ENCODE results near the gene SLC35G6. TPM values are rescaled to one million over a fixed set of nuclear protein-coding genes. Genes with fewer than 3 reads are reported as not detected.

SLC35G6 gene
- total RNA-seq, 1 experiment from 2014 or later, result 0.26 TPM

DNA sequence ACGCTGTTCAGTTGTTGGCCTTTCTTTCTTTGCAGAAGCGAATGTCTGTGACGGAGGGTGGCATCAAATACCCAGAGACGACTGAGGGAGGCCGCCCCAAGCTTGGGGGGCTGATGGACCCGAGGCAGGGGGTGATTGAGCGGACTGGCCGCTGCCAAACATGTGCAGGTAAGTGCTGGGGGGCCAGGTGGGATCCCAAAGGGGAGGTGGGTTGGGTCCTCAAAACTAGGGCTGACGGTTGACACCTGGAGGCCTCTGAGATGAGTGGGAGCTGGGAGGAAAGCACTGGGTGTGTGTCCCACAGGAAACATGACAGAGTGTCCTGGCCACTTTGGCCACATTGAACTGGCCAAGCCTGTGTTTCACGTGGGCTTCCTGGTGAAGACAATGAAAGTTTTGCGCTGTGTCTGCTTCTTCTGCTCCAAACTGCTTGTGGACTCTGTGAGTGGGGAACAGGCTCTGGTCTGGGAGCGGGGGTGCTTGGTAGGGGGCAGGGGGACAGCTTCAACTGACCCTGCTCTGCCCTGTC, 14.7 kb downstream of the SLC35G6 start (continued):
- TF ChIP-seq, protein P1, sequence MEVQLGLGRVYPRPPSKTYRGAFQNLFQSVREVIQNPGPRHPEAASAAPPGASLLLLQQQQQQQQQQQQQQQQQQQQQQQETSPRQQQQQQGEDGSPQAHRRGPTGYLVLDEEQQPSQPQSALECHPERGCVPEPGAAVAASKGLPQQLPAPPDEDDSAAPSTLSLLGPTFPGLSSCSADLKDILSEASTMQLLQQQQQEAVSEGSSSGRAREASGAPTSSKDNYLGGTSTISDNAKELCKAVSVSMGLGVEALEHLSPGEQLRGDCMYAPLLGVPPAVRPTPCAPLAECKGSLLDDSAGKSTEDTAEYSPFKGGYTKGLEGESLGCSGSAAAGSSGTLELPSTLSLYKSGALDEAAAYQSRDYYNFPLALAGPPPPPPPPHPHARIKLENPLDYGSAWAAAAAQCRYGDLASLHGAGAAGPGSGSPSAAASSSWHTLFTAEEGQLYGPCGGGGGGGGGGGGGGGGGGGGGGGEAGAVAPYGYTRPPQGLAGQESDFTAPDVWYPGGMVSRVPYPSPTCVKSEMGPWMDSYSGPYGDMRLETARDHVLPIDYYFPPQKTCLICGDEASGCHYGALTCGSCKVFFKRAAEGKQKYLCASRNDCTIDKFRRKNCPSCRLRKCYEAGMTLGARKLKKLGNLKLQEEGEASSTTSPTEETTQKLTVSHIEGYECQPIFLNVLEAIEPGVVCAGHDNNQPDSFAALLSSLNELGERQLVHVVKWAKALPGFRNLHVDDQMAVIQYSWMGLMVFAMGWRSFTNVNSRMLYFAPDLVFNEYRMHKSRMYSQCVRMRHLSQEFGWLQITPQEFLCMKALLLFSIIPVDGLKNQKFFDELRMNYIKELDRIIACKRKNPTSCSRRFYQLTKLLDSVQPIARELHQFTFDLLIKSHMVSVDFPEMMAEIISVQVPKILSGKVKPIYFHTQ (CRISPR knock-in tag; IDR thresholded peaks at IDR 0.05), result no peak
- TF ChIP-seq NR3C1 (CRISPR knock-in tag; conservative IDR thresholded peaks at IDR 0.05; ENCODE audit: low read depth), result no peak
- TF ChIP-seq, protein P2, sequence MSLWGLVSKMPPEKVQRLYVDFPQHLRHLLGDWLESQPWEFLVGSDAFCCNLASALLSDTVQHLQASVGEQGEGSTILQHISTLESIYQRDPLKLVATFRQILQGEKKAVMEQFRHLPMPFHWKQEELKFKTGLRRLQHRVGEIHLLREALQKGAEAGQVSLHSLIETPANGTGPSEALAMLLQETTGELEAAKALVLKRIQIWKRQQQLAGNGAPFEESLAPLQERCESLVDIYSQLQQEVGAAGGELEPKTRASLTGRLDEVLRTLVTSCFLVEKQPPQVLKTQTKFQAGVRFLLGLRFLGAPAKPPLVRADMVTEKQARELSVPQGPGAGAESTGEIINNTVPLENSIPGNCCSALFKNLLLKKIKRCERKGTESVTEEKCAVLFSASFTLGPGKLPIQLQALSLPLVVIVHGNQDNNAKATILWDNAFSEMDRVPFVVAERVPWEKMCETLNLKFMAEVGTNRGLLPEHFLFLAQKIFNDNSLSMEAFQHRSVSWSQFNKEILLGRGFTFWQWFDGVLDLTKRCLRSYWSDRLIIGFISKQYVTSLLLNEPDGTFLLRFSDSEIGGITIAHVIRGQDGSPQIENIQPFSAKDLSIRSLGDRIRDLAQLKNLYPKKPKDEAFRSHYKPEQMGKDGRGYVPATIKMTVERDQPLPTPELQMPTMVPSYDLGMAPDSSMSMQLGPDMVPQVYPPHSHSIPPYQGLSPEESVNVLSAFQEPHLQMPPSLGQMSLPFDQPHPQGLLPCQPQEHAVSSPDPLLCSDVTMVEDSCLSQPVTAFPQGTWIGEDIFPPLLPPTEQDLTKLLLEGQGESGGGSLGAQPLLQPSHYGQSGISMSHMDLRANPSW (CRISPR knock-in tag; conservative IDR thresholded peaks at IDR 0.05; ENCODE audit: low read depth), result no peak

DNA sequence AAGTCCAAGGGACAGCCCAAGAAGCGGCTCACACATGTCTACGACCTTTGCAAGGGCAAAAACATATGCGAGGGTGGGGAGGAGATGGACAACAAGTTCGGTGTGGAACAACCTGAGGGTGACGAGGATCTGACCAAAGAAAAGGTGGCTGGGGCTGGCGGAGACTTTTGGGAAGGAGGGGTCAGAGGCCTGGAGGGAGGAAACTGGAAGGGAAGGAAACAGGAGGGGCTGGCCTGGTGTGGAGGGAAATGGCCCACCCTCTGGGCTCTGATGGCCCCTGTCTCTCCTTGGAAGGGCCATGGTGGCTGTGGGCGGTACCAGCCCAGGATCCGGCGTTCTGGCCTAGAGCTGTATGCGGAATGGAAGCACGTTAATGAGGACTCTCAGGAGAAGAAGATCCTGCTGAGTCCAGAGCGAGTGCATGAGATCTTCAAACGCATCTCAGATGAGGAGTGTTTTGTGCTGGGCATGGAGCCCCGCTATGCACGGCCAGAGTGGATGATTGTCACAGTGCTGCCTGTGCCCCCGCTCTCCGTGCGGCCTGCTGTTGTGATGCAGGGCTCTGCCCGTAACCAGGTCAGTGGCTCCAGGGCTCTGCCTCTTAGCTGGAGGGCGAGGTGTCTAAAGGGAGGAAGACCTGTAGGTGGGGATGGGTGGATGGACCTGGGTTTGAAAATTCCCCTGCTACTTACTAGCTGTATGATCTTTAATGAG, 15.4 kb downstream of the SLC35G6 start:
- H3K9me3 Mint-ChIP-seq, result no peaks in the 10 kb centered on the region
- peaks cover 76% of the 10 kb centered on the region for H3K36me3 Mint-ChIP-seq
- no peaks in the 10 kb centered on the region for H3K27me3 Mint-ChIP-seq (ENCODE audit: low read depth)
- DNase-seq (ENCODE audit: low spot score) (no peak), ATAC-seq (no peak)
- TF ChIP-seq ZBTB21 (CRISPR knock-in tag; IDR thresholded peaks at IDR 0.05; ENCODE audit: borderline replicate concordance) (no peak), IRF2 (CRISPR knock-in tag; IDR thresholded peaks at IDR 0.05; ENCODE audit: borderline replicate concordance, low read depth) (no peak), ELF4 (CRISPR knock-in tag; IDR thresholded peaks at IDR 0.05; ENCODE audit: low read depth) (no peak), CBFB (CRISPR knock-in tag; IDR thresholded peaks at IDR 0.05; ENCODE audit: low read depth) (no peak)
- TF ChIP-seq, protein P3, sequence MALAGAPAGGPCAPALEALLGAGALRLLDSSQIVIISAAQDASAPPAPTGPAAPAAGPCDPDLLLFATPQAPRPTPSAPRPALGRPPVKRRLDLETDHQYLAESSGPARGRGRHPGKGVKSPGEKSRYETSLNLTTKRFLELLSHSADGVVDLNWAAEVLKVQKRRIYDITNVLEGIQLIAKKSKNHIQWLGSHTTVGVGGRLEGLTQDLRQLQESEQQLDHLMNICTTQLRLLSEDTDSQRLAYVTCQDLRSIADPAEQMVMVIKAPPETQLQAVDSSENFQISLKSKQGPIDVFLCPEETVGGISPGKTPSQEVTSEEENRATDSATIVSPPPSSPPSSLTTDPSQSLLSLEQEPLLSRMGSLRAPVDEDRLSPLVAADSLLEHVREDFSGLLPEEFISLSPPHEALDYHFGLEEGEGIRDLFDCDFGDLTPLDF (CRISPR knock-in tag; IDR thresholded peaks at IDR 0.05), result no peak
- TF ChIP-seq, protein P4, sequence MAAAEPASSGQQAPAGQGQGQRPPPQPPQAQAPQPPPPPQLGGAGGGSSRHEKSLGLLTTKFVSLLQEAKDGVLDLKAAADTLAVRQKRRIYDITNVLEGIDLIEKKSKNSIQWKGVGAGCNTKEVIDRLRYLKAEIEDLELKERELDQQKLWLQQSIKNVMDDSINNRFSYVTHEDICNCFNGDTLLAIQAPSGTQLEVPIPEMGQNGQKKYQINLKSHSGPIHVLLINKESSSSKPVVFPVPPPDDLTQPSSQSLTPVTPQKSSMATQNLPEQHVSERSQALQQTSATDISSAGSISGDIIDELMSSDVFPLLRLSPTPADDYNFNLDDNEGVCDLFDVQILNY (CRISPR knock-in tag; IDR thresholded peaks at IDR 0.05), result no peak
- TF ChIP-seq, protein P5, sequence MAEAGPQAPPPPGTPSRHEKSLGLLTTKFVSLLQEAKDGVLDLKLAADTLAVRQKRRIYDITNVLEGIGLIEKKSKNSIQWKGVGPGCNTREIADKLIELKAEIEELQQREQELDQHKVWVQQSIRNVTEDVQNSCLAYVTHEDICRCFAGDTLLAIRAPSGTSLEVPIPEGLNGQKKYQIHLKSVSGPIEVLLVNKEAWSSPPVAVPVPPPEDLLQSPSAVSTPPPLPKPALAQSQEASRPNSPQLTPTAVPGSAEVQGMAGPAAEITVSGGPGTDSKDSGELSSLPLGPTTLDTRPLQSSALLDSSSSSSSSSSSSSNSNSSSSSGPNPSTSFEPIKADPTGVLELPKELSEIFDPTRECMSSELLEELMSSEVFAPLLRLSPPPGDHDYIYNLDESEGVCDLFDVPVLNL (CRISPR knock-in tag; IDR thresholded peaks at IDR 0.05; ENCODE audit: borderline replicate concordance, low read depth), result no peak
- TF ChIP-seq, protein P6, sequence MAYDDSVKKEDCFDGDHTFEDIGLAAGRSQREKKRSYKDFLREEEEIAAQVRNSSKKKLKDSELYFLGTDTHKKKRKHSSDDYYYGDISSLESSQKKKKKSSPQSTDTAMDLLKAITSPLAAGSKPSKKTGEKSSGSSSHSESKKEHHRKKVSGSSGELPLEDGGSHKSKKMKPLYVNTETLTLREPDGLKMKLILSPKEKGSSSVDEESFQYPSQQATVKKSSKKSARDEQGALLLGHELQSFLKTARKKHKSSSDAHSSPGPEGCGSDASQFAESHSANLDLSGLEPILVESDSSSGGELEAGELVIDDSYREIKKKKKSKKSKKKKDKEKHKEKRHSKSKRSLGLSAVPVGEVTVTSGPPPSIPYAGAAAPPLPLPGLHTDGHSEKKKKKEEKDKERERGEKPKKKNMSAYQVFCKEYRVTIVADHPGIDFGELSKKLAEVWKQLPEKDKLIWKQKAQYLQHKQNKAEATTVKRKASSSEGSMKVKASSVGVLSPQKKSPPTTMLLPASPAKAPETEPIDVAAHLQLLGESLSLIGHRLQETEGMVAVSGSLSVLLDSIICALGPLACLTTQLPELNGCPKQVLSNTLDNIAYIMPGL (CRISPR knock-in tag; IDR thresholded peaks at IDR 0.05), result no peak
- TF ChIP-seq, protein P7, sequence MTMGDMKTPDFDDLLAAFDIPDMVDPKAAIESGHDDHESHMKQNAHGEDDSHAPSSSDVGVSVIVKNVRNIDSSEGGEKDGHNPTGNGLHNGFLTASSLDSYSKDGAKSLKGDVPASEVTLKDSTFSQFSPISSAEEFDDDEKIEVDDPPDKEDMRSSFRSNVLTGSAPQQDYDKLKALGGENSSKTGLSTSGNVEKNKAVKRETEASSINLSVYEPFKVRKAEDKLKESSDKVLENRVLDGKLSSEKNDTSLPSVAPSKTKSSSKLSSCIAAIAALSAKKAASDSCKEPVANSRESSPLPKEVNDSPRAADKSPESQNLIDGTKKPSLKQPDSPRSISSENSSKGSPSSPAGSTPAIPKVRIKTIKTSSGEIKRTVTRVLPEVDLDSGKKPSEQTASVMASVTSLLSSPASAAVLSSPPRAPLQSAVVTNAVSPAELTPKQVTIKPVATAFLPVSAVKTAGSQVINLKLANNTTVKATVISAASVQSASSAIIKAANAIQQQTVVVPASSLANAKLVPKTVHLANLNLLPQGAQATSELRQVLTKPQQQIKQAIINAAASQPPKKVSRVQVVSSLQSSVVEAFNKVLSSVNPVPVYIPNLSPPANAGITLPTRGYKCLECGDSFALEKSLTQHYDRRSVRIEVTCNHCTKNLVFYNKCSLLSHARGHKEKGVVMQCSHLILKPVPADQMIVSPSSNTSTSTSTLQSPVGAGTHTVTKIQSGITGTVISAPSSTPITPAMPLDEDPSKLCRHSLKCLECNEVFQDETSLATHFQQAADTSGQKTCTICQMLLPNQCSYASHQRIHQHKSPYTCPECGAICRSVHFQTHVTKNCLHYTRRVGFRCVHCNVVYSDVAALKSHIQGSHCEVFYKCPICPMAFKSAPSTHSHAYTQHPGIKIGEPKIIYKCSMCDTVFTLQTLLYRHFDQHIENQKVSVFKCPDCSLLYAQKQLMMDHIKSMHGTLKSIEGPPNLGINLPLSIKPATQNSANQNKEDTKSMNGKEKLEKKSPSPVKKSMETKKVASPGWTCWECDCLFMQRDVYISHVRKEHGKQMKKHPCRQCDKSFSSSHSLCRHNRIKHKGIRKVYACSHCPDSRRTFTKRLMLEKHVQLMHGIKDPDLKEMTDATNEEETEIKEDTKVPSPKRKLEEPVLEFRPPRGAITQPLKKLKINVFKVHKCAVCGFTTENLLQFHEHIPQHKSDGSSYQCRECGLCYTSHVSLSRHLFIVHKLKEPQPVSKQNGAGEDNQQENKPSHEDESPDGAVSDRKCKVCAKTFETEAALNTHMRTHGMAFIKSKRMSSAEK (CRISPR knock-in tag; IDR thresholded peaks at IDR 0.05; ENCODE audit: borderline replicate concordance), result no peak
- ChIA-PET CTCF (no interaction called here), POLR2A (interaction anchor here (1.2 kb wide), 1 partner anchor 11 kb away, joined by 13 read pairs; no protein-coding TSS in a partner anchor)
- peak overlapping the region; percentile 41; the same call in 1 of the 2 replicates for H3K27ac Mint-ChIP-seq
- peaks cover 3% of the 10 kb centered on the region for H3K4me1 Mint-ChIP-seq
- no peak overlapping the region for H3K4me3 Mint-ChIP-seq

All from WTC11 (cell line).